Measurements from ENCODE around the gene NPEPL1.

NPEPL1 gene

DNA sequence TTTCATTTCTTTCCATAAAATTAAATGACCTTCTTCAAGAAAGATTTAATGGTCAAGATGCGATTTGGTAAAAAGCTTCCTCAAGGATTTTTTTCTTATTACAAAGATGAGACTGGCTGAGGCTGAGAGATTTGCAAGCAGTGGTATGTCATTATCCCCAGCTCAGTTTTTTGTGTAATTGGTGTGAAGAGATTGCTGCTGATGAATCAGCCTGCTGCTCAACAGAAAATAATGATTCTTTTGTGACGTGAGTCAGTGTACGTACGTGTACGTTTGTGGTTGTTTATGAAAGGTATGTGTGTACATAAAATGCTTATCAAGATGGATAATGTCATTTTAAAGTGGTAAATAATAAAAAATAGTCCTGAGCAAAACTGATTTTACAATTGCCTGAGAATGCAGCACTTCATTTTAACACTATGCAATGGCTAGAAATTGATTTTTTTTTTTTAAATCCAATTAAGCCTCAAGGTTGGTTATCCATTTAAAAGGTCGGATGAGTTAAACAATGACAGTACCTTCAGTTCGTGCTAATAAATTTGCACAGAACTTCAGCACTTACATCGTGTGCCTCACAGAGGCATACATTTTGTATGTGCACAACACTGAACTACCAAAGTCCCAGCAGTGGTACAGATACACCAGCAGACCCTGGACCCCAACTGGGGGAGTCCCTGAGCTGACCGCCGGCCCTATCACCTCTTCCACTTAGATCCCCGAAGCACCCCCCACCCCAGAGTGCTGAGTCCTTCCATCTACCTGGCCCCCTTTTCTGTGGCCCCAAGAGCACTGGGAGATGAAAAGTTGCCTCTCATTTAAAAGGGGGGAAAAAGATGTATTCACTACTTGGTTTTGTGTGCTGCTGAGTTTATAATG, 9.7 kb upstream of the NPEPL1 start:
- no peak for DNase-seq (ENCODE audit: low read depth in 4 of 4, low spot score in 1 of 4)

DNA sequence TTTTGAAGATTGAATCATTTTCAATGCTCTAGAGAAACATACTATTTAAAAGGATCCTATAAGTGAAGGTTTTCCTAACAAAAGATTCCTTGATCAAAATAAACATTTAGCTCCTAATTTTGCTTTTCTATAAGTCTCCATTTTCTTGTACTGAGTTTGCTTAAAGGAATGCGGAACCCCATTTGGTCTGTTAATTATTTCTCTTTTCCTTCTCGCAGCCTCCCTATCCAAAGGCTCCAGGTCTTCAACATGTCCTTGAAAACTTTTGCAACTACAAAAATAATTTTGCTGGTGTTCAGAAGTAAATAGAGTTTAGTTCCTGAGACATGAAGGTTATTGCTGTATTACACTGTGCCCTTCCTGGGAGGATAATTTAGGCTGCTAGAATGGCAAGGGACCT, 8.3 kb upstream of the NPEPL1 start:
- no peak for DNase-seq (ENCODE audit: low read depth in 4 of 4, low spot score in 1 of 4)

DNA sequence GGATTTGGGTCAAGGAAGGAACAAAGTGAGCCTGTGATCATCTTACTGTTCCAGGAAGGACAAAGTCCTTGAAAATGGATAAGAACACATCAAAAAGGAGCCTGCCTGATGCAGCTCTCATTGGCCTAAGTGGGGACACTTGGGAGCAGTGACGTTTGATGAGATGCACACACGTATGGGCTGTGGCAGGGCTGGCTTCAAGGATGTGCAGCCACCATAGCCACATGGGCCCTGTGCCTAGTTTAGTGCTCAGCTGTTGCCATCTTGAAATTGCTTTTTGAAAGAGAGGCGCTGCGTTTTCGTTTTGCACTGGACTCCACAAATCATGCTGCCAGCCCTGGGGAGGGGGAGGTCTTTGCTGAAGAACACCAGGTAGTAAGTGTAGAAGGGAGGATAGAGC, 6.6 kb upstream of the NPEPL1 start:
- no peak for DNase-seq (ENCODE audit: low read depth in 4 of 4, low spot score in 1 of 4)

DNA sequence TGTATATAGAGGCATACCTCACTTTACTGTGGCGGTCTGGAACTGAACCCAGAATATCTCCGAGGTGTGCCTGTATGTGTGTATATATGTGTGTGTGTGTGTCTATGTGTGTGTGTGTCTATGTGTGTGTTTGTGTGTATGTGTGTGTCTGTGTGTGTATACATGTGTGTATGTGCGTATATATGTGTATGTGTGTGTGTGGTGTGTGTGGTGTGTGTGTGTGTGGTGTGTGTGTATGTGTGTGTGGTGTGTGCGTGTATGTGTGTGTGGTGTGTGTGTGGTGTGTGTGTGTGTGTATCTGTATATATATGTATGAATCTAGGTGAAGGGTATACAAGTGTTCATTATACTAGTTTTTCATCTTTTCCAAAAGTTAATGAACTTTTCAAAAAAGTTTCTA, 4.2 kb upstream of the NPEPL1 start:
- DNase-seq (ENCODE audit: low read depth in 4 of 4, low spot score in 1 of 4): no peak

DNA sequence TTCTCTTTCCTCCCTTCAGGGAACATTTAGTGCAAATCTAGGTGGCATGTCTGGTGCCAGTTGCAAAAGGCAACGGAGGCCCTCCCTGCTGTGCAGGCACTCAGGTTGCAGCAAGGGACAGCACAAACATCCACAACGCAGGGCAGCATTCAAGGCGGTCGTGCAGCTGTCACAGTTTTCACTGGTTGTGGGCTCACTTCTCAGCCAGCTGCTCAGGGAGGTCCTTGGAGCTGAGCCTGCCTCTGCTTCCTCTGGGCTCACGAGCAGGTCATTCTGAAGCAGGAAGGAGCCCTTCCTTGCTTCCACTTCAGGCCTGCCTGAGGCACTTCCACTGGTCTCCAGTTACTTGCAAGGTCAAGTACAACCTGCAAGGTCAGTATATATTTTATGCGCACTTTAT, 3.8 kb upstream of the NPEPL1 start:
- no peak for DNase-seq (ENCODE audit: low read depth in 4 of 4, low spot score in 1 of 4)

DNA sequence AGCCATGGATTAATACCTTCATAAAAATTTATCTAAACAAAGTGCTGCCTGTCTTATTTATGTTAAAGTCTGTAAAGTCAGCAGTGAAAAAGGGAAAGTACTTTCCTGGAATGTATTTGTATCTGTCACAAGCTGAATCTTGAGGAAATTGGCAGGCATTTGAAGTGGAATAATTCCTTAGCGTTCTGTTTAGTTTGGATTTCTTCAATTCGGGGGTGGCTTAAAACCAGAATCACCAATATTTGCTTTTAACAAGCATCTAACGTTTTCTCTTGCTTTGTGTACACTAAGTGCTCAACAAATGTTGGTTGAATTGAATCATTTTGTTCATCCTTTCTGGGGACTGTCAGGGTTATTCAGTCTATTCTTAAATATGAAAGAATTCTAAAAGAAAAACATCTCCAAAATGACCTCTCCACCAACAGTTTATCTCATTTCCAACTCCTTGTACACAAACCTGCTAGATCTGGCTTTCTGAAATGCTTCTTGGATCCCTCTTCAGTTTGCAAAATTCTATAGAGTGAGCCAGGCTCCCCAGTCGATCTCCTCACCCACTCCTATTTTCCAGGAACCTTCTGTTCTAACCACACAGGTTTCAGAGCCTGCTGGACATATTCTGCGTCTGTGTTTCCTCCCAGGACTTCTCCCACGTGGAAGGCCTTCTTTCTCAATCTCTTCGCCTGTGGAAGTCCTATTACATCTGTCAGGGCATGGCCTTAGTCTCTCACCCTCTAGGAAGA, 2.0 kb upstream of the NPEPL1 start:
- no peak for DNase-seq (ENCODE audit: low read depth in 4 of 4, low spot score in 1 of 4)

DNA sequence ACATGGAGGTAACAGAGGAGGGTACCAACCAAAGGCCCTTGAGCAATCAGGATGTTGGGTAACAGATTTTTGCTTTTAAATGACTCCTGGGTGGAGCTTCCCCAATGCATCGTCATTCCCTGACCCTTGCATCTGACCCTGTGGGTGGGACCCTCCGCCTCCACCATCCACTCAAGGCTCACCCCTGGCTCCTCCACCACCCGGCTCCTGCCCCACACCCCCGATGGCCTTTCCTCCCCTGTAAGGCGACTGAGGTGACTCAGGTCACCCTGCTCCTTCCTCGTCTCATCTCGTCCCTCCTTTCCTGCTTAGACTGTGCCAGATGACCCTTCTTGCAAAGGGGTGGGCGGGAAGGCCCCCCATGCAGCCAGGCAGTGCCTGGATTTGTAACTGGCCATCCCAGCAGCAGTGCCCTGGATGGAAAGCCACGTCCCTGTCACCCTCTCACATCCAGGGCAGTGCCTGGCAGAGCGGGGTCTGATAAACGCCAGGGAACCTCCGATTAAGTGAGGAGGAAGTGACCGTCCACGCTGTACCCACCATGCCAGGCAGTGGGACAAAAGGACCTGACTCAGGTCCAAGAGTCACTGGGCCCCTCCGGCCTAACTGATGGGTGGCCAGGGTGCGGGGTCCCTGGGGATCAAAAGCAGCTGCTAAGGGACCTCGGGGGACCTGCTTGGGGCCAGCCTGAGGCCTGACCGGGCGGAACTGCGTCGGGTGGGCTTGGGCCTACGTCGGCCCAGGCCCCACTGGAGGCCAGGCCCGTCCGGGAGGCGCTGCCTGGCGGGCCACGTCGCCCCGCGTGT, 624 bp upstream of the NPEPL1 start:
- no peak for DNase-seq (ENCODE audit: low read depth in 4 of 4, low spot score in 1 of 4)

DNA sequence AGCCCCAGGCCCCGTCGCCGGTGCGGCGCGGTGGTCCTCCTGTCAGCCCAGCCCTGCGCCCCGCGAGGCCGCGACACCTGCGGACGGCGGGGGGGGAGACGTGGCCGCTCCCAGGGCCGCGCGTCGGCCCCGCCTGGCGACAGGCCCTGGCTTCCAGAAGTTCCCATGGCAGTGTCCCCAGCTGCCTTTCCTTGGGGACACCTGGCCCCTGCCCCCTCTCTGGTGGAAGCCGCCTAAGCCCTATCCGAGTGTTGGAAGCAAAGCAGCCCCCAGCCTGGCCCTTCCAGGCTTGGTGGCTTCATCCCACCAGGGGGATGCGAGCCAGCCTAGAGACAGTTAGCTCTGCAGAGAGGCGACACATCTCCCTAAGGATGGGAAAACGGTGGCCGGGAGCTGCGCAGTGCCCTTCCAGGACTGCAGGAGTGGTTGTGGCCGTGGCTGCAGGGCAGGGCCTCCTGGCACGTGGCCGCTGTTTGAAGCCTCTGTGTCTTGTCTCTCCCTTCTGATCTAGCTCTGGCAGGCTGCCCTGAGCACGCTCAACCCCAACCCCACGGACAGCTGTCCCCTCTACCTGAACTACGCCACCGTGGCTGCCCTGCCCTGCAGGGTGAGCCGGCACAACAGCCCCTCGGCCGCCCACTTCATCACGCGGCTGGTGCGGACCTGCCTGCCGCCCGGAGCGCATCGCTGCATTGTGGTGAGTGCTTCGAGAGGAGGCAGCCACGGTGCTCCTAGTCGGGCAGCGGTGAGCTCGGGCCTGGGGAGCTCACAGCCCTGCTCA, 816 bp downstream of the NPEPL1 start:
- DNase-seq (ENCODE audit: low read depth in 4 of 4, low spot score in 1 of 4): no peak

DNA sequence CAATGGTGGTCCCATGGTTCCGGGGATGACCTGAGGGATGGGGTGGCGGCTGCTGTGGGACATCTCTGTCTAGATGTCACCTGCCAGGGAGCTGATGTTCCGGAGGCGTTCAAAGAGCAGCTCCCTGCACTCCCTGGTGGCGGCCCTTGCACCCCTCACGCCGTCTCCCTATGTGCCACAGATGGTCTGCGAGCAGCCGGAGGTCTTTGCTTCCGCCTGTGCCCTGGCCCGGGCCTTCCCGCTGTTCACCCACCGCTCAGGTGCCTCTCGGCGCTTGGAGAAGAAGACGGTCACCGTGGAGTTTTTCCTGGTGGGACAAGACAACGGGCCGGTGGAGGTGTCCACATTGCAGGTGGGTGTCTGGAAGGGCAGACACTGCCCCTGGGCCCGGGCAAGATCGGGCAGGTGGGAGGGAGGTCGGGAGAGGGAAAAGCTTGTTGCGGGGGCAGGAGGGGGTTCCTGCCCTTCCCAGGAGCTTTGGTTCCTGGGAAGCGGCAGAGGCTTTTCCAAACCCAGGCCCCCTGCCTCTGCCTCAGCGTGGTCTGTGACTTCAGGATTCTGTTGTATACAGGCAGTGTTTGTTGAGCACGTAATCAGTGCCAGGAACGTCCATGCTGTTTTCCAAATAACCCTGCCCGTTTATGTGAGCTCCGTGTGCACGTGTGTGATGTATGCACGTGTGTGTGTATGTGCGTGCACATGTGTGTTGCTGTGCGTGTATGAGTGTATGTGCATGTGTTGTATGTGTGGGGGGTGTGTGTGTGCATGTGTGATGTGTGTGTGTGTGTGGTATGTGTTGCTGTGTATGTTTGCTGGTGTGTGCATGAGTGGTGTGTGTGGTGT, 1.9 kb downstream of the NPEPL1 start:
- no peak for DNase-seq (ENCODE audit: low read depth in 4 of 4, low spot score in 1 of 4)

DNA sequence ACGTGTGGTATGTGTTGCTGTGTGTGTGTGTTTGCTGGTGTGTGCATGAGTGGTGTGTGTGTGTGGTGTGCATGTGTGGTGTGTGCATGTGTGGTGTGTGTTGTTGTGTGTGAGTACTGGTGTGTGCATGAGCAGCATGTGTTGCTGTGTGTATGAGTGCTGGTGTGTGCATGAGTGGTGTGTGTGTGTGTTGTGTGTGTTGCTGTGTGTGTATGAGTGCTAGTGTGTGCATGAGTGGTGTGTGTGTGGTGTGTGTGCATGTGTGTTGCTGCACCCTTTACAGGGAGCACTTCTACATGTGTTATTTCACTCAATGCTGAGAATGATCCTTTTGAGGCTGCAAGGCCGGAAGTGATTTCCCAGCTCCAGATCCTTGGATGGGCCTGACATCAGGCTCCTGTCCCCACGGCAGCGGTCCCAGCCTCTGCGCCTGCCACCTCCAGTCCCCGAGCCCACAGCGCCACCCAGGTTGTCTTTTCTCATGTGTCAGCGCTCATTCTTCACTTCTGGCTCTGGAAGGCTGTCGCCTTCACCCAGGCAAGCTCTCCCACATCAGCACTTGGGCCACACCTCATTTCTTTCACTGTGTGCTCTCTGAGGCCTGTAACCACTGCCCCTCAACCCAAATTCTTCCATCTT, 2.6 kb downstream of the NPEPL1 start:
- no peak for DNase-seq (ENCODE audit: low read depth in 4 of 4, low spot score in 1 of 4)

DNA sequence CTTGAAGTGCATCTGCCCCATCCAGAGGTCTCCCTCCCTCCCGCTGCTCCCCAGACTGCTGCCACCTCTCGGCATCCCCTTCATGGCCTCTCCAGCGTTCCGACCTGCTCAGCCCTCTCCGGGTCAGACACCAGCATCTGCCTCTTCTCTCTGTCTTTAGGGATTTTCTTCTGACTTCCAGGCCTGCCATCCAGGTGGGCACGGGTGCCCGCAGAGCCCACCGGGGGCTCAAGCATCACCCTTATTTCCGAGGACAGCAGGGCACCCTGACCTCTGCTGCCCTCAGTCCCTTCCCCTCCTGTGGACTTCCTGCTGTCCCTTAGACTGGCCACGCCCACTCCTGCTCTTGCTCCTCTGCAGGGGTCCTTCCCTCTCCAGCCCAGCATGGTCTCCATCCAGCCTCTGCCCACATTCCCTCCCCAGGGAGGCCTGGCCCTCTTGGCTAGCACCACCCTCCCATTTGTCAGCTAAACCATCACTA, 3.3 kb downstream of the NPEPL1 start:
- DNase-seq (ENCODE audit: low read depth in 4 of 4, low spot score in 1 of 4): no peak

DNA sequence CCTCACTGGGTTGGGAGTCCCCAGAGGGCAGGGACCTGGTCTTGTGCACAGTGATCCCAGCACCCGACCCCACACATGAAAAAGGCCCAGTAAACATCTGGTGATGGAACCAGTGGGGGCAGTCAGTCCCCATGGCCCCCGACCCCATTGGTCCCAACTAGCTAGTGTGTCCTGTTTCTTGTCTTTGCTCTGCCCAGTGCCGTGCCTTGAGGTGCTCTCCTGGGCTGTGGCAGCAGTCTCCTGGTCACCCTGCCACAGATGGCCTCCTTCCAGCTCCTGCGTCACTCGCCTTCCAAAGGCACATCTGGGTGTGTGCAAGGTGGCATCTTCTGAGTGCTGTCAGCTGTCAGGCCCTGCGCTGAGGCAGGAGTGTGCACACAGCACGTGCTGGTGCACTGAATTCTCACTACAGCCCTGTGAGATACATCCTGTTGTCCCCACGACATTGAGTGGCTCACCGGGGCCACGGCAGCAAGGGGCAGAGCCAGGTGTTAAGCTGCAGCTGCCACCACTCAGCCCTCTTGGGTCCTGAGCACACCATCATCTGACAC, 3.9 kb downstream of the NPEPL1 start:
- DNase-seq (ENCODE audit: low read depth in 4 of 4, low spot score in 1 of 4): no peak

DNA sequence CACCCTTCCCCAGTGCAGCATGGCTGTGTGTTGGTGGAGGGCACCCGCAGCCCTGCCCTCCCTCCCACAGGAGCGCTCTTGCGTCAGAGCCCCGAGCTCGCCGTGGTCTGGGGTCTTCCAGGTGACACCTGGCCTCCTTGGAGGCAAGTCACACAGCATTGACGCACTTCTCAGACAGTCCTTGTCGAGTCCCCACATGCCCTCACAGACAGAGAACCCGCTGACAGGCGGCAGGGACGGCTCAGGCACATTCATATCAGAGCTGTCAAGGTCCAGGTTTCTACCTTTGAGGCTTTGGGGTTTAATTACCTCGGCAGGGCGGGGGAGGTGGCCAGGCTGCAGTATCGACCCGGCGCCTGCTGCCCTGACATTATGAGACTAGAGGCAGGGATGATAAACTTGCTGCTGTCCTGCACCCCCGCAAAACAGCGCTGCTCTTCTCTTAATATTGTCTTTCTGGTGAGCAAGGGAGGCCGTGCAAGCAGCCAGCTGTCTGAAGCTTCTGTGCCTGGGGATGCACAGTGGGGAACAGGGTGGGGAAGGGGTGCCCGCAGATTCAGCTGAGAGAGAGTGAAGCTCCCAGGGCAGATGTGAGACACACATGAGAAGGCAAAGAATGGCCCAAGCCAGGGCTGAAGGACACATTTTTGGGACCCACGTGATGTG, 4.7 kb downstream of the NPEPL1 start:
- DNase-seq (ENCODE audit: low read depth in 4 of 4, low spot score in 1 of 4): no peak

DNA sequence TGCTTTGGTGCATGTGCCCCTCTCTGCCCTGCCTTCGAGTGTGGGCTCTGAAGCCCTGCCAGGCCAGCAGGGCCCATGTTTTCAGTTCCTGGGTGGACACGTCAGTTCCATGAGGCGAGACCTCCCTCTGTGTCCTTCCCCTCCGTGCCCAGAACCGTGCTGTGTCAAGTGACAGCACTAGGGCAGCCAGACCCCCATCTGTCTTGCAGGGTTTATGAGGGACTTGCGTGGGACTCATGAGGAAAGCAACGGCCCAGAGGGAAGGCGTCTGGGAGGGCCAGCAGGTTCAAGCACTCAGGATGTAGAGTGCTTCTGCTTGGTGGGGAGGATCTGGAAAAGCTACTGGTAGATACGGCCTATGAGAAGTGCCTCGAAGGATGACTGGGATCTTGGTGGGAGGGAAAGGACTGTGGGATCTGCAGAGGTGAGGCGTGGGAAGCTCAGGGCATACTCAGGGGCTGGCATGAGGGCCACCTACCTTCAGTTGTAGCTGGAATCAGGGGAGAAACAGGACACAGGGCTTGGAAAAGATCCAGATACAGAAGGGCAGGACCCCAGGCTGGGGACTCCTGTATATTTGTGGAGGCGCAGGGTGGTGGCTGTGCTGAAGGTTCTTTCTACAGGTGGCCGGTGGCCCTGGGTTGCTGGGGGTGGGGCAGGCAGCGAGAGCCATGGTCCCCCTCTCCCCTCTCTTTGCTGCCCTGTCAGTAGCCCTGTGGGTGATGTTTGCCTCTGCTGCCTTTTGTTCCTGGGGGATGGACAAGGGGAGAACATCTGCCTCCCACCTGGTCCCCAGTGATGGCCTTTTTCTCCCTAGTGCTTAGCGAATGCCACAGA, 5.5 kb downstream of the NPEPL1 start:
- DNase-seq (ENCODE audit: low read depth in 4 of 4, low spot score in 1 of 4): no peak

DNA sequence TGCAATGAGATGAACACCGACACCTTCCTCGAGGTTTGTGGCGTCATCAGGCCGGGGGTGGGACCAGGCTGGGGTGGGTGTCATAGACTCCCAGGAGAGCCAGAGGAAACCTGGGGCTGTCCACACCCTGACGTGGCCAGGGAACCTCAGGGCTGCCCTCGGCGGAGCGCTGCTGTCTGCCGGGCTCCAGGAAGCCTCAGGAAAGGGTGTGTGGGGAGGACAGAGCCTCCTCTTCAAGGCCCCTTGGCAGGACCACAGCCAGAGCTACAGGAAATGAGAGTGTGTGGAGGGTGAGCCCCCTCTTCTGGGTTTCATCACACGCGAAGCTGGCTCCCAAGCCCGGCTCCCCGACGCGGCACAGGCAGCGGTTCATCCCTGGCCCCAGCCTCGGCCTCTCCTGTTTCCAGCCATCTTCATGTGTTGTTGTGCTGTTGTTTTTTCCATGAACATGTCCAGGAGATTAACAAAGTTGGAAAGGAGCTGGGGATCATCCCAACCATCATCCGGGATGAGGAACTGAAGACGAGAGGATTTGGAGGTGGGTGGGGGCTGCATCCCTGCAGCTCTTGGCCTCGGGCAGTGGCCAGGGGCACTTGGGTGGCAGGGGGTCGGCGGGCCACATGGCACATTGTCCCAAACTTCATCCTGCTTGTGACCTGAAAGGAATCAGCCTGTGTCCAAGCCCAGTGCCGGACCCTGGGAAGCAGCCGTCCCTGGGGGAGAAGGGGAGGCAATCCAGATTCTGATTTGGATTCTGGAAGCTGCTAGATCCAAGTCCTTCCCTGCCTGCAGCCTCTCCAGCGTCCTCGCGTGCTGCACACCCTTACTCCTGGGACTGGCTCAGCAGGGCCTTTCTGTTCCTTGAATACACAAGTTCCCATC, 6.4 kb downstream of the NPEPL1 start:
- DNase-seq (ENCODE audit: low read depth in 4 of 4, low spot score in 1 of 4): no peak

DNA sequence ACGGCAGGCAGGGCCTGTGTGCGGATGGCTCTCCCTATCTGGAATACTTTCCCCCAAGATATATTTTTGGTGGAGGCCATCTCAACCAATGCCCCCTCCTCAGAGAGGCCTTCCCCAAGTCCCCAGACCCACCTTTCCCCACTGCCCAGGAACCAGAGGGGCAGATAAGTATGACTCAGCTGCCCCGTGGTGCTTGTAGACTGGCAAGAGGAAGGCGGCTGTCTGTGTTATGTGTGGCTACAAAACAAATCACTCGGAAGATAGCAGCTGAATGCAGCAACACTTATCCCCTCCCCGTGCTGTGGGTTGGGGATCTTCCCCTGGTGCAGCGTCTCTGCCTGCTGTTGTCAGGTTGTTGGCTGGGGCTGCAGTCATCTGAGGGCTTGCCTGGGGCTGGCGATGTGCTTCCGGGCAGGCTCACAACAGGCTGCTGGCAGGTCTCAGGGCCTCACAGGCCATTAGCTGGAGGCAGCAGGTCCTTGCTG, 7.1 kb downstream of the NPEPL1 start:
- no peak for DNase-seq (ENCODE audit: low read depth in 4 of 4, low spot score in 1 of 4)
